ENCODE results near the gene GBGT1. TPM values are rescaled to one million over a fixed set of nuclear protein-coding genes. Genes with fewer than 3 reads are reported as not detected.
"Not testable (repeated sequence)": the region's sequence is repeated elsewhere in the genome, so short reads cannot be mapped to it uniquely, and the experiment has no call there.

The GBGT1 gene
- polyA plus RNA-seq, 4 donors, result 1.8 to 4.7 (median 2.4) TPM

- DNase-seq (ENCODE audit: low read depth in 4 of 4, low spot score in 3 of 4), result no peak
These were observed 36.1 kb upstream of the GBGT1 start for GRCh38 chr9:133199648-133200321.

- no peak for DNase-seq (ENCODE audit: low read depth in 4 of 4, low spot score in 3 of 4)
These were observed 31.3 kb upstream of the GBGT1 start for GRCh38 chr9:133195029-133195428.

GRCh38 chr9:133194597-133194996 is 30.9 kb upstream of the GBGT1 start:
- no peak for DNase-seq (ENCODE audit: low read depth in 4 of 4, low spot score in 3 of 4)

- no peak for DNase-seq (ENCODE audit: low read depth in 4 of 4, low spot score in 3 of 4)
These were observed 28.3 kb upstream of the GBGT1 start for GRCh38 chr9:133191989-133192388.

- no peak for DNase-seq (ENCODE audit: low read depth in 4 of 4, low spot score in 3 of 4)
These were observed 26.1 kb upstream of the GBGT1 start for GRCh38 chr9:133189826-133190225.

GRCh38 chr9:133188843-133189180 is 25.1 kb upstream of the GBGT1 start:
- no peak for DNase-seq (ENCODE audit: low read depth in 4 of 4, low spot score in 3 of 4)

- no peak for DNase-seq (ENCODE audit: low read depth in 4 of 4, low spot score in 3 of 4)
These were observed 24.5 kb upstream of the GBGT1 start for GRCh38 chr9:133188006-133188842.

- no peak for DNase-seq (ENCODE audit: low read depth in 4 of 4, low spot score in 3 of 4)
These were observed 23.9 kb upstream of the GBGT1 start for GRCh38 chr9:133187561-133188005.

- DNase-seq (ENCODE audit: low read depth in 4 of 4, low spot score in 3 of 4), result no peak
These were observed 23.0 kb upstream of the GBGT1 start for GRCh38 chr9:133186736-133187135.

GRCh38 chr9:133184971-133185370 is 21.3 kb upstream of the GBGT1 start:
- DNase-seq (ENCODE audit: low read depth in 4 of 4, low spot score in 3 of 4), result no peak

GRCh38 chr9:133182151-133182550 is 18.4 kb upstream of the GBGT1 start:
- no peak for DNase-seq (ENCODE audit: low read depth in 4 of 4, low spot score in 3 of 4)

- DNase-seq (ENCODE audit: low read depth in 4 of 4, low spot score in 3 of 4), result no peak
These were observed 17.8 kb upstream of the GBGT1 start for GRCh38 chr9:133181561-133181960.

GRCh38 chr9:133180953-133181352 is 17.2 kb upstream of the GBGT1 start:
- DNase-seq (ENCODE audit: low read depth in 4 of 4, low spot score in 3 of 4), result no peak

- no peak for DNase-seq (ENCODE audit: low read depth in 4 of 4, low spot score in 3 of 4)
These were observed 9.3 kb upstream of the GBGT1 start for GRCh38 chr9:133173056-133173455.

- DNase-seq (ENCODE audit: low read depth in 4 of 4, low spot score in 3 of 4), result no peak
These were observed 7.6 kb upstream of the GBGT1 start for GRCh38 chr9:133171161-133171961.

- DNase-seq (ENCODE audit: low read depth in 4 of 4, low spot score in 3 of 4), result no peak
These were observed 7.0 kb upstream of the GBGT1 start for GRCh38 chr9:133170716-133171115.

- DNase-seq (ENCODE audit: low read depth in 4 of 4, low spot score in 3 of 4), result not testable (repeated sequence)
These were observed 6.0 kb upstream of the GBGT1 start for GRCh38 chr9:133169687-133170086.

- no peak for DNase-seq (ENCODE audit: low read depth in 4 of 4, low spot score in 3 of 4)
These were observed 5.4 kb upstream of the GBGT1 start for GRCh38 chr9:133169102-133169501.

- no peak for DNase-seq (ENCODE audit: low read depth in 4 of 4, low spot score in 3 of 4)
These were observed 4.7 kb upstream of the GBGT1 start for GRCh38 chr9:133168432-133168831.

GRCh38 chr9:133167769-133168168 is 4.1 kb upstream of the GBGT1 start:
- no peak for DNase-seq (ENCODE audit: low read depth in 4 of 4, low spot score in 3 of 4)

- no peak for DNase-seq (ENCODE audit: low read depth in 4 of 4, low spot score in 3 of 4)
These were observed 3.5 kb upstream of the GBGT1 start for GRCh38 chr9:133167096-133167730.

Measured in left renal pelvis (tissue), 4 donors.